Measurements from ENCODE around the gene RPUSD1. TPM values are rescaled to one million over a fixed set of nuclear protein-coding genes. Genes with fewer than 3 reads are reported as not detected.

RPUSD1 gene
- polyA plus RNA-seq, 3 donors, result 29.5 to 38.1 (median 31.5) TPM

GRCh38 chr16:778447-778846 lies 9.7 kb downstream of the RPUSD1 start:
- Histone ChIP-seq H3K9ac (ENCODE audit: insufficient read depth, low read length, poor library complexity, severe bottlenecking) (no peak overlapping the region), H2AFZ (ENCODE audit: insufficient read depth, low read depth, low read length, poor library complexity, severe bottlenecking) (no peak overlapping the region), H3K36me3 (replicated peaks in 1 of 2; ENCODE audit: control insufficient read depth in 1 of 2, insufficient read depth in 2 of 2, low read length in 2 of 2) (no peaks in the 10 kb centered on the region), H3K79me2 (ENCODE audit: insufficient read depth, low read length) (no peaks in the 10 kb centered on the region), H4K20me1 (ENCODE audit: insufficient read depth, low read length) (no peaks in the 10 kb centered on the region), H3K27ac (ENCODE audit: low read depth in 1 of 2, low read length in 2 of 2) (no peak overlapping the region), H3K27me3 (ENCODE audit: control insufficient read depth in 2 of 2, insufficient read depth in 2 of 2, low read length in 2 of 2) (peaks cover 0 to 9% of the 10 kb centered on the region in 2 donors), H3K4me1 (ENCODE audit: control insufficient read depth in 1 of 2, insufficient read depth in 2 of 2, low read length in 2 of 2) (no peaks in the 10 kb centered on the region), H3K9me3 (replicated peaks in 1 of 2; ENCODE audit: control insufficient read depth in 1 of 2, insufficient read depth in 1 of 2, low read length in 2 of 2) (no peaks in the 10 kb centered on the region), H3K4me3 (replicated peaks in 1 of 3; ENCODE audit: low read depth in 2 of 3, low read length in 3 of 3) (no peak overlapping the region), H3K4me2 (replicated peaks; ENCODE audit: extremely low read depth, low read length, poor library complexity, severe bottlenecking) (no peak overlapping the region)
- Mint-ChIP-seq H3K27ac (no peak overlapping the region), H3K4me1 (no peaks in the 10 kb centered on the region), H3K4me3 (no peak overlapping the region), H3K36me3 (no peaks in the 10 kb centered on the region), H3K9me3 (peaks cover 0 to 3% (median 0%) of the 10 kb centered on the region in 7 donors), H3K27me3 (ENCODE audit: low read depth in 3 of 3) (peaks cover 0 to 22% (median 10%) of the 10 kb centered on the region in 3 donors)
- no peak for DNase-seq
- TF ChIP-seq, protein P1, sequence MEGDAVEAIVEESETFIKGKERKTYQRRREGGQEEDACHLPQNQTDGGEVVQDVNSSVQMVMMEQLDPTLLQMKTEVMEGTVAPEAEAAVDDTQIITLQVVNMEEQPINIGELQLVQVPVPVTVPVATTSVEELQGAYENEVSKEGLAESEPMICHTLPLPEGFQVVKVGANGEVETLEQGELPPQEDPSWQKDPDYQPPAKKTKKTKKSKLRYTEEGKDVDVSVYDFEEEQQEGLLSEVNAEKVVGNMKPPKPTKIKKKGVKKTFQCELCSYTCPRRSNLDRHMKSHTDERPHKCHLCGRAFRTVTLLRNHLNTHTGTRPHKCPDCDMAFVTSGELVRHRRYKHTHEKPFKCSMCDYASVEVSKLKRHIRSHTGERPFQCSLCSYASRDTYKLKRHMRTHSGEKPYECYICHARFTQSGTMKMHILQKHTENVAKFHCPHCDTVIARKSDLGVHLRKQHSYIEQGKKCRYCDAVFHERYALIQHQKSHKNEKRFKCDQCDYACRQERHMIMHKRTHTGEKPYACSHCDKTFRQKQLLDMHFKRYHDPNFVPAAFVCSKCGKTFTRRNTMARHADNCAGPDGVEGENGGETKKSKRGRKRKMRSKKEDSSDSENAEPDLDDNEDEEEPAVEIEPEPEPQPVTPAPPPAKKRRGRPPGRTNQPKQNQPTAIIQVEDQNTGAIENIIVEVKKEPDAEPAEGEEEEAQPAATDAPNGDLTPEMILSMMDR (IDR thresholded peaks at IDR 0.05), result no peak
- intact Hi-C loops (cut with micrococcal nuclease), result no loop called here
- 88% methylated on average over 11 of the region's 11 CpGs for WGBS (ENCODE audit: insufficient coverage)

GRCh38 chr16:777826-778225 lies 10.4 kb downstream of the RPUSD1 start:
- H3K36me3 ChIP-seq (replicated peaks in 1 of 2; ENCODE audit: control insufficient read depth in 1 of 2, insufficient read depth in 2 of 2, low read length in 2 of 2), result no peaks in the 10 kb centered on the region
- H3K4me3 ChIP-seq (replicated peaks in 1 of 3; ENCODE audit: low read depth in 2 of 3, low read length in 3 of 3), result no peak overlapping the region
- H3K4me2 ChIP-seq (replicated peaks; ENCODE audit: extremely low read depth, low read length, poor library complexity, severe bottlenecking), result no peak overlapping the region
- no peaks in the 10 kb centered on the region for H3K9me3 ChIP-seq (replicated peaks in 1 of 2; ENCODE audit: control insufficient read depth in 1 of 2, insufficient read depth in 1 of 2, low read length in 2 of 2)
- no peak overlapping the region for H3K27ac Mint-ChIP-seq
- intact Hi-C loops (cut with micrococcal nuclease), result no loop called here
- 18% methylated on average over 9 of the region's 16 CpGs for WGBS (ENCODE audit: insufficient coverage)
- H3K4me3 Mint-ChIP-seq, result no peak overlapping the region
- H3K4me1 ChIP-seq (ENCODE audit: control insufficient read depth in 1 of 2, insufficient read depth in 2 of 2, low read length in 2 of 2), result no peaks in the 10 kb centered on the region
- peaks cover 0 to 9% of the 10 kb centered on the region in 2 donors for H3K27me3 ChIP-seq (ENCODE audit: control insufficient read depth in 2 of 2, insufficient read depth in 2 of 2, low read length in 2 of 2)
- H3K27me3 Mint-ChIP-seq (ENCODE audit: low read depth in 3 of 3), result peaks cover 0 to 22% (median 10%) of the 10 kb centered on the region in 3 donors
- no peak overlapping the region for H3K27ac ChIP-seq (ENCODE audit: low read depth in 1 of 2, low read length in 2 of 2)
- H3K36me3 Mint-ChIP-seq, result no peaks in the 10 kb centered on the region
- H3K4me1 Mint-ChIP-seq, result no peaks in the 10 kb centered on the region
- no peaks in the 10 kb centered on the region for H3K79me2 ChIP-seq (ENCODE audit: insufficient read depth, low read length)
- H4K20me1 ChIP-seq (ENCODE audit: insufficient read depth, low read length), result no peaks in the 10 kb centered on the region
- TF ChIP-seq, protein P1 (IDR thresholded peaks at IDR 0.05), result no peak
- H3K9me3 Mint-ChIP-seq, result peaks cover 0 to 3% (median 0%) of the 10 kb centered on the region in 7 donors
- H3K9ac ChIP-seq (ENCODE audit: insufficient read depth, low read length, poor library complexity, severe bottlenecking), result no peak overlapping the region
- no peak overlapping the region for H2AFZ ChIP-seq (ENCODE audit: insufficient read depth, low read depth, low read length, poor library complexity, severe bottlenecking)
- DNase-seq, result no peak

Data from CD14-positive monocyte (primary cell).